Measurements from ENCODE around the gene DICER1. TPM values are rescaled to one million over a fixed set of nuclear protein-coding genes. Genes with fewer than 3 reads are reported as not detected.

DICER1 gene
- total RNA-seq, 1 donor from 2014 or later, result 134 TPM

- H3K27ac ChIP-seq, result no peak overlapping the region
- H3K4me3 ChIP-seq, result no peak overlapping the region
- intact Hi-C loops (cut with DNase I), result no loop called here
- DNase-seq (ENCODE audit: low spot score in 2 of 2), result peak in 1 of 2 donors; percentile 4
- H3K27me3 ChIP-seq, result no peaks in the 10 kb centered on the region
- TF ChIP-seq CTCF (IDR thresholded peaks at IDR 0.05), result no peak
- H3K4me1 ChIP-seq, result no peaks in the 10 kb centered on the region
- H3K9me3 ChIP-seq, result no peaks in the 10 kb centered on the region
- no peaks in the 10 kb centered on the region for H3K36me3 ChIP-seq
Measured at GRCh38 chr14:95066427-95066986, 90.8 kb downstream of the DICER1 start.

DNA sequence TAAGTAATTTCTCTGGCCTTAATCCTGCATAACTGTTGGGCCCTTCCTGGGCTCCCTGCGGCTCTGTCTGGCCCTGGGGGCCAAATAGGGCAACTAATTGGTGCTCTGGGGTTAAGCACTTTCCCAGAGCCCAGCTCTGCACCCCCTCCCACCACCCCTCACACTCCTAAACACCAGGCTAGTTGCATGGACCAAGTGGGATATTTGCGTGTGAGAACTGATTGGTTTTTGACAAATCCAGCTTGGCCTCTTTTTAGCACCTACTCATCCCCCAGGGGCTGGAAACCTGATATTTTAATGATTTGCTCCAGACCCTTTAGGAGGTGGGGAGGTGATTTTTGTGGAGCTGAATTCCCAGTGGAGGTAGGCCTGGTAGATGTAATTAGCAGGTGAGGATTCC, 91.9 kb downstream of the DICER1 start:
- no peak for TF ChIP-seq CTCF (IDR thresholded peaks at IDR 0.05)

DNA sequence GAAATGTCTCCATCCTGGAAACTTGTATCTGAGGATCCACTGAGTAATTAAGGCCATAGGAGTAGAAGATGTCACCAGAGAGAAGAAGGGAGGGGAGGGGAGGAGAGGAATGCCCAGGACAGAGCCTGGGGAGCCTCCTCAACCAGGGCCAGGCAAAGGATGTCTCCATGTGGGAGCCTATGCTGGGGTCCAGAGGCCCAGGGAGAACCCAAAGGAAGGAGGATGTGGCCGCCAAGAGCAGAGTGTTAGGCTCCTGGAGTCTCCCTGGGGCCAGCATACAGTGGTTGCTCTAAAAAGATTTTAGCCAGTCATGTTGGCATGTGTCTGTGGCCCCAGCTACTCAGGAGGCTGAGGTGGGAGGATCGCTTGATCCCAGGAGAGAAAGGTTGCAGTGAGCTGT, 92.6 kb downstream of the DICER1 start:
- DNase-seq (ENCODE audit: low spot score in 2 of 2), result peak in 1 of 2 donors; percentile 37
- no peak for TF ChIP-seq CTCF (IDR thresholded peaks at IDR 0.05)
- no peak overlapping the region for H3K4me3 ChIP-seq
- intact Hi-C loops (cut with DNase I), result no loop called here
- no peaks in the 10 kb centered on the region for H3K27me3 ChIP-seq
- H3K36me3 ChIP-seq, result no peaks in the 10 kb centered on the region
- no peaks in the 10 kb centered on the region for H3K9me3 ChIP-seq
- H3K27ac ChIP-seq, result no peak overlapping the region
- no peaks in the 10 kb centered on the region for H3K4me1 ChIP-seq

More for the DNA sequence above, 91.9 kb downstream of the DICER1 start:
- Histone ChIP-seq H3K36me3 (no peaks in the 10 kb centered on the region), H3K9me3 (no peaks in the 10 kb centered on the region), H3K4me3 (no peak overlapping the region), H3K27ac (no peak overlapping the region), H3K27me3 (no peaks in the 10 kb centered on the region), H3K4me1 (no peaks in the 10 kb centered on the region)
- DNase-seq (ENCODE audit: low spot score in 2 of 2), result peak in 1 of 2 donors; percentile 5
- intact Hi-C loops (cut with DNase I), result no loop called here

DNA sequence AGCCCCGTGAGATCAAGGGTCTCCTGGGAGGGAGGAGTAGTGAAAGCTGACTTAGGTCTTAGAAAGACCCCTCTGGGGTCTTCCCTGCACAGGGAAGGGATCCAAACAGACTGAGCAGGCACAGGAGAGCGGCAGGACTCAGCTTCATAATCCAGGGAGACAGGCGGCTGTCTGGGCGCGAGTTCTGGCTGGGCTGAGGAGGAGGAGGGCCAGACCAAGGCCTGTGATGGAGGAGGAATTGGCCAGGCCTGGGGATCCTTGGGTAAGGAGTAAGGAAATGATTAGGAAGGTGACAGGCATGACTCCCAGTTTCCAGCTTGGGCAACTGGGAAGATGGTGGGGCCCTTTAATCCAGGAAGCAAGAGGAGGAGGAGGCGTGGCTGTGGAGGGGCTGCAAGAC, 93.1 kb downstream of the DICER1 start:
- DNase-seq (ENCODE audit: low spot score in 2 of 2), result peak in 1 of 2 donors; percentile 19
- Histone ChIP-seq H3K4me3 (no peak overlapping the region), H3K36me3 (no peaks in the 10 kb centered on the region), H3K4me1 (no peaks in the 10 kb centered on the region), H3K9me3 (no peaks in the 10 kb centered on the region), H3K27me3 (no peaks in the 10 kb centered on the region), H3K27ac (no peak overlapping the region)
- intact Hi-C loops (cut with DNase I), result no loop called here
- no peak for TF ChIP-seq CTCF (IDR thresholded peaks at IDR 0.05)

- no peak overlapping the region for H3K27ac ChIP-seq
- no peaks in the 10 kb centered on the region for H3K27me3 ChIP-seq
- H3K36me3 ChIP-seq, result no peaks in the 10 kb centered on the region
- no peaks in the 10 kb centered on the region for H3K9me3 ChIP-seq
- DNase-seq (ENCODE audit: low spot score in 2 of 2), result peak in 1 of 2 donors; percentile 46
- no peak for TF ChIP-seq CTCF (IDR thresholded peaks at IDR 0.05)
- no peak overlapping the region for H3K4me3 ChIP-seq
- no peaks in the 10 kb centered on the region for H3K4me1 ChIP-seq
- intact Hi-C loops (cut with DNase I), result no loop called here
Measured at GRCh38 chr14:95063391-95063790, 93.9 kb downstream of the DICER1 start.

GRCh38 chr14:95062946-95063345, 94.4 kb downstream of the DICER1 start:
- Histone ChIP-seq H3K27me3 (no peaks in the 10 kb centered on the region), H3K9me3 (no peaks in the 10 kb centered on the region), H3K4me3 (no peak overlapping the region), H3K27ac (no peak overlapping the region), H3K4me1 (no peaks in the 10 kb centered on the region), H3K36me3 (no peaks in the 10 kb centered on the region)
- intact Hi-C loops (cut with DNase I), result no loop called here
- no peak for DNase-seq (ENCODE audit: low spot score in 2 of 2)
- no peak for TF ChIP-seq CTCF (IDR thresholded peaks at IDR 0.05)

All from ascending aorta (tissue), 2 donors.